Peyer's patch (tissue), 4 donors: ENCODE results near the gene ENTPD8. TPM values are rescaled to one million over a fixed set of nuclear protein-coding genes. Genes with fewer than 3 reads are reported as not detected.
"Not testable (repeated sequence)": the region's sequence is repeated elsewhere in the genome, so short reads cannot be mapped to it uniquely, and the experiment has no call there.

ENCODE experiments used
- DNase-seq, 3 donors: peaks; one replicate each; pipeline ENCODE4 v3.0.0-alpha.2; 2017 to 2019
- H3K27ac ChIP-seq, 4 donors: fragments of 200-600 bp; sonication (generic); one replicate each; pipeline ENCODE4 v1.5.1; 2016 to 2019
- H3K27me3 ChIP-seq, 2 donors: fragments of 200-600 bp; sonication (generic); one replicate each; pipeline ENCODE4 v1.5.1; 2019
- H3K36me3 ChIP-seq, 3 donors: fragments of 200-600 bp; sonication (generic); one replicate each; pipeline ENCODE4 v1.5.1; 2016 to 2019
- H3K4me1 ChIP-seq, 4 donors: fragments of 200-600 bp; sonication (generic); one replicate each; pipeline ENCODE4 v1.5.1; 2016 to 2019
- H3K4me3 ChIP-seq, 4 donors: fragments of 200-600 bp; sonication (generic); 1 replicate in 3 of 4; 2 replicates in 1 of 4; pipeline ENCODE4 v1.5.1; 2016 to 2019; ENCODE audit warnings: mild to moderate bottlenecking in 1 of 4
- H3K9me3 ChIP-seq, 4 donors: fragments of 200-600 bp; sonication (generic); one replicate each; pipeline ENCODE4 v1.5.1; 2016 to 2019; ENCODE audit warnings: mild to moderate bottlenecking in 1 of 4
- POLR2A ChIP-seq, 2 donors: fragments of 450-650 bp; IDR thresholded peaks; one replicate each; pipeline ENCODE4 v1.5.1; 2017; ENCODE audit warnings: antibody characterized with exemption in 2 of 2, mild to moderate bottlenecking in 2 of 2, moderate library complexity in 2 of 2
- total RNA-seq, 4 donors: library from RNA; depleted of rRNA; stranded (reverse); fragments of >200 nt; gene quantifications; one replicate each; pipeline ENCODE4 v1.1.0, GENCODE V29; 2016
- TF ChIP-seq, protein P1 (sequence below), 6 experiments: fragments of 450-650 bp in 4 of 6; fragments of 200-600 bp in 2 of 6; sonication (generic) in 1 of 6; IDR thresholded peaks; one replicate each; pipeline ENCODE4 v1.5.1; 2017 to 2019; ENCODE audit warnings: antibody characterized with exemption in 6 of 6, mild to moderate bottlenecking in 3 of 6, moderate library complexity in 1 of 6

Gene ENTPD8
- total RNA-seq, 4 donors from 2014 or later: 26.4 to 143 (median 104) TPM

DNA sequence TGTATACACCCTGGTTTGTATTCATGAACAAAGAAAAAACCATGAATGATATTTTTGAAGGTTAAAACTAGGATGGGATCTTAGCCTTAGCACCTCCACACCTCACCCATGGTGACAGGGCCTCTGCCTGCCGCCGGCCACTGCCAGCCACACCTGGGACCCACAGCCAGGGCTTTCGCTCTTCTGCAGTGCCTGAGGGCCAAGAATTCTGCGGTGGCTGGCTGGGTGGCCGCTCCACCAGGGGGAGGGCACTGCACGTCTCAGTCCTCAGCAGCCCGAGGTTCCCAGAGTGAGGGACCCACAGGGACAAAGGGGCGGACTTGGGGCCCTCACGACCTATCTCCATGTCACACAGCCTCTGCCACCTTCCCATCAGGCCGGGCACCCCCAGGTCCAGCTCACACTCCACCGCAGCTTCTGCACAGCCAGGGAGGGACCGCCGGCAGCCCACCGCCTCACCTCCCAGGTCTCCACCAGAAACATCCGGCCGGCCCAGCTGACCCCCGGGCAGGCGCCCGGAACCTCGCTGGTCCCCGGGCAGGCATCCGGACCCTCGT lies 25.1 kb downstream of the ENTPD8 start:
- H3K36me3 ChIP-seq: no peaks in the 10 kb centered on the region
- H3K27ac ChIP-seq: no peak overlapping the region
- no peaks in the 10 kb centered on the region for H3K9me3 ChIP-seq
- no peak for DNase-seq
- H3K4me3 ChIP-seq: no peak overlapping the region
- no peaks in the 10 kb centered on the region for H3K27me3 ChIP-seq
- H3K4me1 ChIP-seq: peaks cover 0 to 10% (median 2%) of the 10 kb centered on the region in 4 donors
- TF ChIP-seq, protein P1, sequence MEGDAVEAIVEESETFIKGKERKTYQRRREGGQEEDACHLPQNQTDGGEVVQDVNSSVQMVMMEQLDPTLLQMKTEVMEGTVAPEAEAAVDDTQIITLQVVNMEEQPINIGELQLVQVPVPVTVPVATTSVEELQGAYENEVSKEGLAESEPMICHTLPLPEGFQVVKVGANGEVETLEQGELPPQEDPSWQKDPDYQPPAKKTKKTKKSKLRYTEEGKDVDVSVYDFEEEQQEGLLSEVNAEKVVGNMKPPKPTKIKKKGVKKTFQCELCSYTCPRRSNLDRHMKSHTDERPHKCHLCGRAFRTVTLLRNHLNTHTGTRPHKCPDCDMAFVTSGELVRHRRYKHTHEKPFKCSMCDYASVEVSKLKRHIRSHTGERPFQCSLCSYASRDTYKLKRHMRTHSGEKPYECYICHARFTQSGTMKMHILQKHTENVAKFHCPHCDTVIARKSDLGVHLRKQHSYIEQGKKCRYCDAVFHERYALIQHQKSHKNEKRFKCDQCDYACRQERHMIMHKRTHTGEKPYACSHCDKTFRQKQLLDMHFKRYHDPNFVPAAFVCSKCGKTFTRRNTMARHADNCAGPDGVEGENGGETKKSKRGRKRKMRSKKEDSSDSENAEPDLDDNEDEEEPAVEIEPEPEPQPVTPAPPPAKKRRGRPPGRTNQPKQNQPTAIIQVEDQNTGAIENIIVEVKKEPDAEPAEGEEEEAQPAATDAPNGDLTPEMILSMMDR (IDR thresholded peaks at IDR 0.05): no peak
- TF ChIP-seq POLR2A (IDR thresholded peaks at IDR 0.05): no peak

DNA sequence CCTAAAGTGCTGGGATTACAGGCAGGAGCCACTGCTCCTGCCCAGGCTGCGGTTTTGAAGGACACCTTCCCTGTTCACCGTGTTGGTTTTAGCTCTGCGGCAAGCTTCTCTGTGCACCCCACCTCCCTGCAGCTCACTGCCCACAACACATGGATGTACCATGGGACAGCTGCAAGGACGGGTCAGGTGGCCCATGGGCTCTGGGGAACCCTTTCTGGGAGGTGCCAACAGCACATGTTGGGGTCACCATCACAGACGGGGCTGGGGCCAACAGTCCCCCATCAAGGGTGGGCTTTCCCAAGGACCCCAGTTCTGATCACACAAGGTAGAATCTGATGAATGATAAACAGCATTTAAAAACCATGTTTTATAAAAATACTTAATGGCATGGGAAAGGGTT lies 25.7 kb downstream of the ENTPD8 start:
- Histone ChIP-seq H3K4me1 (peaks cover 0 to 17% (median 4%) of the 10 kb centered on the region in 4 donors), H3K27ac (no peak overlapping the region), H3K36me3 (no peaks in the 10 kb centered on the region), H3K4me3 (no peak overlapping the region), H3K27me3 (no peaks in the 10 kb centered on the region), H3K9me3 (no peaks in the 10 kb centered on the region)
- no peak for TF ChIP-seq POLR2A (IDR thresholded peaks at IDR 0.05)
- TF ChIP-seq, protein P1 (IDR thresholded peaks at IDR 0.05): no peak
- no peak for DNase-seq

DNA sequence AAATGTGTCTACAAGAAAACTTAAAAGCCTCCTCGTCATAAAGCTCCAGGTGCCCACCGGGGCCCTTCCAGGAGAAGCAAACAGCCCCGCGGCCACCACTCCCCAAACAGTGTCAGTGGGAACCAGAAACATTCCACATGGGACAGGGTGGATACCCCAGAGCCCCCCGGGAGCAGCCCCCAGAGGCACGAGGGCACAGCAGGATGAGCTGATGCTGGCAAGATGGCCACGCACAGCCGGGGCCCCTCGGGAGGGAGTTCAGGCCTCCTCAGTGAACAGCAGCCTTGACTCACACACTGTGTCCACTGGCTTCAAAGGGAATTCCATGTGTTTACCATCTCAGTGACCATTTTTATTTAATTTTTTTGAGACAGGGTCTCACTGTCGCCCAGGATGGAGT lies 28.7 kb downstream of the ENTPD8 start:
- no peaks in the 10 kb centered on the region for H3K9me3 ChIP-seq
- no peaks in the 10 kb centered on the region for H3K36me3 ChIP-seq
- H3K27ac ChIP-seq: peak overlapping the region in 2 of 4 donors; percentile 12 to 35
- no peaks in the 10 kb centered on the region for H3K27me3 ChIP-seq
- no peak overlapping the region for H3K4me3 ChIP-seq
- no peak for TF ChIP-seq POLR2A (IDR thresholded peaks at IDR 0.05)
- TF ChIP-seq, protein P1 (IDR thresholded peaks at IDR 0.05): no peak
- DNase-seq: no peak
- H3K4me1 ChIP-seq: peaks cover 0 to 23% (median 7%) of the 10 kb centered on the region in 4 donors

DNA sequence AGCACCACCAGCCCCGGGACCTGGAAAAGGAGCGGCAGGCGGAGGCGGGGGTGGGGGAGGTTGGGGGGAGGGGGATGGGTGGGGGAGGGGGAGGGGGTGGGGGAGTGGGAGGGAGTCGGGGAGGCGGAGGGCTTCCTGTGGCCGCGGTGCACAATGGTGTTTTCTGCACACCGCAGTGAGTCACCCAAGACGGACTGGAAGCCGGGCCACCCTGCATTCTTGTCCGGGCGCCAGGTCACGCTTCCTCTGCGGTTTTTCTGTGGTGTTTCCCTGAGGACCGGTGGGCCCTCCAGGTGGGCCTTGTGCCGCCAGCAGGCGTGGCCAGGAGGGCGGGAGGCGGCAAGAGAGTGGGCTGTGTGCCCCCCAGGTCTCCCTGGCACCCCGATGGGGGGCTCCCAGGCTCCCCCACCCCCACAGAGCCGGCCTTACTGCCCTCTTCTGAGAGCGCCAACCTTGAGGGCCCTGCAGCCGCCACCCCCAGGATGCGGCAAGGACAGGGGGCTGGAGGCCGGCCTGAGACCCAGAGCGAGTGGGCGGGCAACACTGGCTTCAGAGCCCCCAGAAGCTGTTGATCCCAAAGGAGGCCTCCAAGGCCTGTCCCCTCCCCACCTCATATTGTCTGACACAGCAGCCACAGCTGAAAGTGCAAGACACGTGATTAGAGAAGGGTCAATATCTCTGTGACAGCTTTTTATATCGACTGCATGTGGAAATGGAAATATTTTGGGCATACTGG lies 29.3 kb downstream of the ENTPD8 start:
- peak overlapping the region in 3 of 4 donors; percentile 52 to 70 (median 58) for H3K27ac ChIP-seq
- H3K9me3 ChIP-seq: no peaks in the 10 kb centered on the region
- TF ChIP-seq POLR2A (IDR thresholded peaks at IDR 0.05): no peak
- DNase-seq: peak in 2 of 3 donors; percentile 52 to 75
- H3K27me3 ChIP-seq: no peaks in the 10 kb centered on the region
- peak overlapping the region in 1 of 4 donors; percentile 7 for H3K4me3 ChIP-seq
- no peaks in the 10 kb centered on the region for H3K36me3 ChIP-seq
- peaks cover 0 to 29% (median 9%) of the 10 kb centered on the region in 4 donors for H3K4me1 ChIP-seq

DNA sequence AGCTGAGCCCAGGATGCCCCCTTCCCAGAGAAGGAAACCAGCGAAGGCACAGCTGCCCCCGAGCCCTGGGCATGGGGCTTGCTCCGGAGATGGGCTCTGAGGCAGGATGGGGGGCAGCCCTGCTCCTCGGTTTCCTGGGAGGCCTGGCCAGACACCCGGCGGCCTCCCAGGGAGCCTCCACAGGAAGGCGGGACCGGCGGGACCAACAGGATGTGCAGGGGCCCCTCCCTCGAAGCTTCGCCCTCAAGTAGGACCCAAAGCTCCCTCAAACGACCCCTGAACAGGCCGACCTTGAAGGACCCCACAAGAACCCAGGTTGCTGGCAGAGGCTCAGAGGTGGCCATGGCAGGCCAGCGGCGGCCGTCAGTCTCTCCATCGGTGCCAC lies 29.9 kb downstream of the ENTPD8 start:
- DNase-seq: no peak
- peaks cover 0 to 34% (median 9%) of the 10 kb centered on the region in 4 donors for H3K4me1 ChIP-seq

DNA sequence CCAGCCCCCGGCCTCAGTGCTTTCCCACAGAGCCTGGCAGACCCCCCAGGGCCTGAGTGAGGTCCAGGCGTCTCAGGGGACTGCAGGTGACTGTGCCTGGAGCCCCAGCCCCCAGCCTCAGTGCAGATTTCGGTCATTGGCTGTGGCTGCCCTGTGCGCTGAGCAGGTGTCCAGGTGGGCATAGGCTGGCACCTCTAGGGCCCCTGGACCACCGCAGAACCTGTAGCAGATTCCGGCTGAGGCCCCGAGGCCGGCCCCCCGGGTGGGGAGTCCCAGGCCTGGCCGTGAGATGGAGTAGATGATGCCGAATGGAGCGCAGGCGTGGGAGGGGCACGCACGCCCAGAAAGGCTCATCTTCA lies 30.3 kb downstream of the ENTPD8 start:
- peak overlapping the region in 3 of 4 donors; percentile 31 to 70 (median 52) for H3K27ac ChIP-seq
- H3K4me1 ChIP-seq: peaks cover 0 to 35% (median 9%) of the 10 kb centered on the region in 4 donors
- no peaks in the 10 kb centered on the region for H3K36me3 ChIP-seq
- no peaks in the 10 kb centered on the region for H3K9me3 ChIP-seq
- DNase-seq: no peak
- H3K27me3 ChIP-seq: no peaks in the 10 kb centered on the region
- no peak overlapping the region for H3K4me3 ChIP-seq
- no peak for TF ChIP-seq POLR2A (IDR thresholded peaks at IDR 0.05)
- TF ChIP-seq, protein P1 (IDR thresholded peaks at IDR 0.05): no peak

More for the DNA sequence above, 29.9 kb downstream of the ENTPD8 start:
- Histone ChIP-seq H3K9me3 (no peaks in the 10 kb centered on the region), H3K27me3 (no peaks in the 10 kb centered on the region), H3K36me3 (no peaks in the 10 kb centered on the region), H3K4me3 (no peak overlapping the region), H3K27ac (peak overlapping the region in 3 of 4 donors; percentile 38 to 70 (median 52))
- TF ChIP-seq POLR2A (IDR thresholded peaks at IDR 0.05): no peak
- TF ChIP-seq, protein P1 (IDR thresholded peaks at IDR 0.05): no peak

DNA sequence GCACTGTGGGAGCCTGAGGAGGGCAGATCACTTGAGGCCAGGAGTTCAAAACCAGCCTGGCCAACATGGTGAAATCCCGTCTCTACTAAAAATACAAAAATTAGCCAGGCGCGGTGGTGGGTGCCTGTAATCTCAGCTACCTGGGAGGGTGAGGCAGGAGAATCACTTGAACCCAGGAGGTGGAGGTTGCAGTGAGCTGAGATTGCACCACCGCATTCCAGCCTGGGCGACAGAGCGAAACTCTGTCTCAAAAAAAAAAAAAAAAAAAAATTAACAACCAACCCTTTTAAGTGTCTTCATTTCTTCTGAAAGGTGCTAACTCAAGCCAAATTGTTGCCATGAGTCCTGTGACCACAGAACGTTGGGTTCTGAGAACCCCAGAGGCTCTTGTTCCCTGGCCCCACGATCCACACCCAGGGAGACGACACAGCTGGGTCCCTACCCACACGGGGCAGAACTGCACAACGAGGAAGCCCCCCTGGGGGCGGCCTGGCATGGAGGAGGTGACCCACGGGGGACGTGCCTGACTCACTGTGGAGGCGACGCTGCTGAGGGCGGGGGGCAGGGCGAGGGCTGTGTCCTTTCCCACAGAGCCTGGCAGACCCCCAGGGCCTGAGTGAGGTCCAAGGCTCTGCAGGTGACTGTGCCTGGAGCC lies 30.8 kb downstream of the ENTPD8 start:
- not testable (repeated sequence) for DNase-seq, H3K27me3 ChIP-seq, H3K4me3 ChIP-seq, H3K36me3 ChIP-seq, H3K9me3 ChIP-seq
- Histone ChIP-seq H3K4me1 (peaks cover 0 to 35% (median 9%) of the 10 kb centered on the region in 4 donors), H3K27ac (peak overlapping the region in 2 of 4 donors; percentile 31 to 70)
